SIG-M5 treated with dmso at 0.1 percent for 504 hours (cell line): Measurements from ENCODE around the gene HSD3B1.

Source experiments
- DNase-seq: peaks from one replicate; lab custom pipeline; 2025; ENCODE audit not compliant: unreplicated experiment; lab: John Stamatoyannopoulos, UW

The HSD3B1 gene

DNA sequence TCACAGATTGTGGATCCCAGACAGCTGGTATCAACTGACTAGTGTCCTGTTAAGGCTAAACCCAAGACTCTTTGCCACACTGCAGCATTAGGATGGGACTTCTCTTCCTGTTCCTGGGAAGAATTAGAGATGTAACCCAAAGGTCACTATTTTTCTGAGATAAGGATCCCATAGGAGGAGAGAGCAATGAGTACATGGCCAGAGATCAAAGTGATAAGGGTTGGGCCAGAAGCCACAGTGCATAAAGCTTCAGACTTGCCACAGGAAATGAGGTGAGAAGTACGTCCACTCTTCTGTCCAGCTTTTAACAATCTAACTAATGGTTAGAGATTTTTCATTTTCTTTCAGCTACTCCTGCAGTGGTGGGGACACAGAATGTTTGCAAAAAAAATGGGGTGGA lies at the start of gene HSD3B1:
TSS of gene HSD3B1 (plus strand) at position 270 of the 400 bp plus-strand sequence. CDS start 267 bp downstream, outside the sequence.
- DNase-seq: no peak

- DNase-seq: no peak
Observed at GRCh38 chr1:119462964-119463363, 44.0 kb upstream of the HSD3B1 start.

DNA sequence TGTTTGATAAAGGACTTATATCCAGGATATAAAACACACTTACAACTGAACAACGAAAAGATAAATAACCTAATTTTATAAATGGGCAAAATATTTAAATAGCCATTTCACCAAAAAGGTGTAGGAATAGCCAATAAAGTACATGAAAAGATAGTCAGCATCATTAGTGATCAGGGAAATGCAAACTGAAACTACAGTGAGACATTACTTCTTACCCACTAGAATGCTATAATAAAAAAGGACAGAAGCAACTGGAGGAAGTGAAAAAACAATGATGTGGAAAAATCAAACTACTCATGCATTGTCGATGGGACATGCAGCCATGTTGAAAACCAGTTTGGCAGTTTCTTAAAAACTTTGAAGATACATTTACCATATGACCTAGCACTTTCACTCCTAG lies 43.4 kb upstream of the HSD3B1 start:
- DNase-seq: no peak

GRCh38 chr1:119466445-119466844 lies 40.6 kb upstream of the HSD3B1 start:
- no peak for DNase-seq

DNA sequence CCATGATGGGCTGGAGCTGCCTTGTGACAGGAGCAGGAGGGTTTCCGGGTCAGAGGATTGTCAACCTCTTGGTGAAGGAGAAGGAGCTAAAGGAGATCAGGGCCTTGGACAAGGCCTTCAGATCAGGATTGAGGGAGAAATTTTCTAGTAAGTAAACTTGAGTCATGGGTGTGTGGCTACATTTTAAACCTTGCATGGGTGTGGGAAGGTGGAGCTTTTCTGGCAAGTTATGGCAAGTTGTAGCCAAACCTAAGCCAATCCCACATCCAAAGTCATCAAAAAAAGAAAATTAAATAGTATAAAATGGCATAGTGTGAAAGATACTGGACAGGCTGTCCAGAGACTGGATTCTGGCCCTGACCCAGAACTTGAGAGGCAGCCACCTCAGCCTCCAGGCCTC lies 39.8 kb upstream of the HSD3B1 start:
- DNase-seq: no peak

DNA sequence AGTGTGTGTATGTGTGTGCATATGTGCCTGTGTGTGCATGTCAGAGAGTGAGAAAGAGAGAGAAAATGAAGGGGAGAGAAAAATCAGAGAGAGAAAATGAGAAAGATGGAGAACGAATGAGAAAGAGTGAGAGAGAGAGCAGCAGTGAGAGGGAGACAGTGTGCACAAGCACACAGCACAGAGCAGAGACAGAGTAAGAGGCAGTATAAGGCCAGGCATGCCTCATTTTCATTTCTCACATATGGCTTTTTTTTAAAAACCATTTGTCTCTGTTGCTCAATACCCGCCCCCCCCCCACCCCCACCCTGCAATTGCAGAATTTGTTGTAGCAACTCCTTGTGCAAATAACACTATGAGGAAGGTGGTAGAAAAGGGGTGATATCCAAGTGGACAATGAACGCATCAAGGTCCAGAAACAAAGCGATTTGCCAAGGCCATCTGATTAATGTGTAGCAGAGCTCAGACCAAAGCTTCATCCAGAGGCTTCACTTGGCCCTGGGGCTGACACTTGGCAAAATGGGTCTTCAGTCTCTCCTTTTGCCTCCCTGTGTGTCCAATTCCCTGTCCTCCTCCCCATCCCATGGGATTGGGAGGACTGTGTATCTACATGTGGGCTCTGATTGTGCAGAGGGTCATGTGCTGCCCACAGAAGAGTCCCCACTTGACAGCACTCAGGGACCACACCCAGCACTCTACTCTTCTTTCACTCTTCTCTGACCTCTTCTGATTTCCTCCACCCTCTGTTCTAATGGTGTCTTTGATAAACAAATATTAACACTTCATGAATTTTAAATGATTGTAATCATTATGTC lies 38.9 kb upstream of the HSD3B1 start:
- DNase-seq: no peak

GRCh38 chr1:119469741-119470140 lies 37.3 kb upstream of the HSD3B1 start:
- no peak for DNase-seq

DNA sequence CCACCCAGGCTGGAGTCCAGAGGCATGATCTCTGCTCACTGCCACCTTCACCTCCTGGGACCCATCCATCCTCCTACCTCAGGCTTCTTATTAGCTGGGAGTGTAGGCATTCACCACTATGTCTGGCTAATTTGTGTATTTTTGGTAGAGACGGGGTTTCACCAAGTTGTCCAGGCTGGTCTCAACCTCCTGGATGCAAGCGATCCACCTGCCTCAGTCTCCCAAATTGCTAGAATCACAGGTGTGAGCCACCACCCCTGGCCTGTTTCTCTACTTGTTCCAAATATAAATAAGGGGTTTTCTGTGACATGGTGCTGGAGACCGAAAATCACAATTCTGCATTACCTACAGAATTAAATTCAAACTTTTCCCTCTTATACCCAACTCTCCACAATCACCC lies 36.6 kb upstream of the HSD3B1 start:
- no peak for DNase-seq

- DNase-seq: no peak
Observed at GRCh38 chr1:119470958-119471357, 36.1 kb upstream of the HSD3B1 start.

GRCh38 chr1:119471566-119471965 lies 35.4 kb upstream of the HSD3B1 start:
- no peak for DNase-seq

GRCh38 chr1:119472080-119472818 lies 34.8 kb upstream of the HSD3B1 start:
- no peak for DNase-seq

DNA sequence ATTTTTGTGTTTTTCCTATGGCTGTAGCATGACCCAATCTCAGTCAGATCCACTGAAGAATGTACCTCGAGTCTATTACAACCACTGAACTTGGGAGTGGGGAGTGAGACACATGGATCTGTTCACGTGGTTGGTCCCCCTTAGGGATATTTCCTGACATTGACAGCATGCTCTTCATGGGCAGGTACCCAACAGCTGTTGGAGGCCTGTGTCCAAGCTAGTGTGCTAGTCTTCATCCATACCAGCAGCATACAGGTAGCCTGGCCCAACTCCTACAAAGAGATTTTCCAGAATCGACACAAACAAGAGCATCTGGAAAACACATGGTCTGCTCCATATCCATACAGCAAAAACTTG lies 34.2 kb upstream of the HSD3B1 start:
- DNase-seq: no peak

DNA sequence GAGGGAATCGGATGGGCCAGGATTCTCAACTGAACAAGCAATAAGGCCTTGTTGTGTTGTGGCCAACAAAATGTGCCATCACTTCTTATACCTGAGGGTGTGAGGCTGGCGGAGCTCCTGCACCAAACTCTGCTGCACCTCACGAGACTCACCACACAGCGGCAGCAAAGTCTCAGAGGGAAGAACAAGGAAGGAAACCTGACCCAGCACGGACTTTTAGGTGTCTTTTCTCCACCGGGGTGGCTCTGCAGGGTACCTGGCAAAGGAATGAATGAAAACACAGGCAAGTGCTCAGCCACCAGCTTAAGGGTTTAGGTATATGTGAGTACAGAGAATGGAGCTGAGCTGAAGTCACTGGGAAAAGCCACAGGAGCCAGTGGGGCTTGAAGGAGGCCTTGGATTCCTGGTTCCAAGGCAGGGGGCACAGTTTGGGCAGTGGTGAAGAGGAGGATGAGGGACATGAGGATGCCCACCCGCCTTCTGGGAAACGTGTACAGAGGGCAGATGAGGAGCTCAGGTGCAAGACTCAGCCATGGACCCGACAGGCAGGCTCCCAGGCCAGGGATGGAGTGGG lies 31.1 kb upstream of the HSD3B1 start:
- DNase-seq: peak; percentile 61

- no peak for DNase-seq
Observed at GRCh38 chr1:119477710-119478109, 29.3 kb upstream of the HSD3B1 start.

DNA sequence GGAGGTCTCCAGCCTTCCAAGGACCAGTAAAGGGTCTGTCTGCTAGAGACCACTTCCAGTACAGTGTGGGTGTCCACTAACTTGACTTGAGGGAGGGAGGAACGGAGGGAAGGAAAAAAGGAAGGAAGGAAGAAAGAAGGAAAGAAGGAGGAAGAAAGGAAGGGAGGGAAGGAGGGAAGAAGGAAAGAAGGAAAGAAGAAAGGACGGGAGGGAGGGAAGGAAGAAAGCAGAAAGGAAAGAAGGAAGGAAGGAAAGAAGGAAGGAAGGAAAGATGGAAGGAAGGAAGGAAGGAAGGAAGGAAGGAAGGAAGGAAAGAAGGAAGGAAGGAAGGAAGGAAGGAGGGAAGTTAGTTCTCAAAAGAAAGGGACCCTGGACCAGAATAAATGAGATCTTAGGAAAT lies 26.8 kb upstream of the HSD3B1 start:
- no peak for DNase-seq

GRCh38 chr1:119481951-119482350 lies 25.1 kb upstream of the HSD3B1 start:
- DNase-seq: no peak

DNA sequence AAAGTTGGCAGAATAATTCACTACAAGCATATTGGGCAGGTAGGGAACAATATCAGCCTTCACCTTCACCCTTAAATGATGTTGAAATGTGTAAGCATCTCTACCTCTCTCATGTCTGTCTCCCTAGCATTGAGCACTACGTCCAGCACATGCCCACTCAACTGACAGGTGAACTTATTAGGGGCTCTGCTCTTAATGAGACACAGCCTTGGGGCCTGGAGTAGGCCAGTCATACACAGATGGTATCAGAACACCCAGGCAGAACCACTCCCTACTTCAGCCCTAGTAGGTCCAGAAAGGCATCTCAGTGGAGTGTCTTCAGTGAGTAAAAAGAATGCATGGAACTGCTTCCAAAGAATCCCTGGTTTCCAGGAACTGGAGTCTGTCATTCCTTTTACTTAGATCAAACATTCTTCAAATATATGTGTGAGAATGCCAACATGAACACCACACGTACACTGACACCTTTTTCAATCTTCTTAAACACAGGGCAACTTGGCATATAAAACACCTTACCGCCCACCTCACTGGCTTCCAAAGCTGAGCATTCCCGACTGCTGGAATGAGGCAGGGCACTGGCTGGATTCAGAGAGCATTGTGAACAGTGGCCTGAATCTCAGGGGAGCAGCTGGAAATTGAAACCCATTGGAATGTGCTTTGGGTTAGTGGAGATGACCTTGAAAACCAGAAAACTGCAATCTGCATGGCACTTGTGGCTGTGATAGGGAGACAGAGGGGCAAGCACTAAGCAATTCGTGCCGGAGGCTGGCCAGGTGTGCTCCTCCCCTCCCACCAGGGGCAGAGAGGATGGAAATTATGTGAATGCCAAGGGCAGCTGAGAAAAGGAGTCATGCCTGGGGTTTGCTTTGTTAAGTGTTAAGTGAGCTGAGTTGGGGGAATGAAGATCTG lies 24.2 kb upstream of the HSD3B1 start:
- DNase-seq: no peak

- DNase-seq: no peak
Observed at GRCh38 chr1:119483441-119484200, 23.4 kb upstream of the HSD3B1 start.

- DNase-seq: no peak
Observed at GRCh38 chr1:119485201-119485600, 21.8 kb upstream of the HSD3B1 start.

- DNase-seq: no peak
Observed at GRCh38 chr1:119488216-119488615, 18.8 kb upstream of the HSD3B1 start.
